HUES6 (cell line): Measurements from ENCODE around the gene KPNA5.

ENCODE experiments used
- H3K27ac ChIP-seq: 2 replicates; pipeline ENCODE4 v1.7.0; 2013; ENCODE audit warnings: low read depth, mild to moderate bottlenecking, low read length, inconsistent platforms
- H3K27me3 ChIP-seq: 2 replicates; pipeline ENCODE4 v1.6.1; 2013; ENCODE audit warnings: low read length; ENCODE audit not compliant: control insufficient read depth, insufficient read depth
- H3K36me3 ChIP-seq: 2 replicates; pipeline ENCODE4 v1.6.1; 2013; ENCODE audit warnings: low read length; ENCODE audit not compliant: control insufficient read depth, insufficient read depth
- H3K4me1 ChIP-seq: 2 replicates; pipeline ENCODE4 v1.6.1; 2013; ENCODE audit warnings: low read length; ENCODE audit not compliant: control insufficient read depth, insufficient read depth
- H3K4me3 ChIP-seq: 2 replicates; pipeline ENCODE4 v1.5.1; 2013; ENCODE audit warnings: low read depth, low read length
- H3K9ac ChIP-seq: one replicate; pipeline ENCODE4 v1.6.1; 2013; ENCODE audit warnings: mild to moderate bottlenecking, low read length
- H3K9me3 ChIP-seq: 2 replicates; pipeline ENCODE4 v1.6.1; 2013; ENCODE audit warnings: low read depth, low read length; ENCODE audit not compliant: control insufficient read depth, insufficient read depth

KPNA5 gene

GRCh38 chr6:116762235-116762634, 81.2 kb downstream of the KPNA5 start:
- H3K4me1 ChIP-seq, result peaks cover 5% of the 10 kb centered on the region; the same call in 1 of the 2 replicates
- no peaks in the 10 kb centered on the region for H3K9me3 ChIP-seq
- H3K4me3 ChIP-seq, result no peak overlapping the region
- peaks cover 36% of the 10 kb centered on the region for H3K27me3 ChIP-seq
- H3K9ac ChIP-seq, result no peak overlapping the region
- no peaks in the 10 kb centered on the region for H3K36me3 ChIP-seq
- H3K27ac ChIP-seq, result no peak overlapping the region

- Histone ChIP-seq H3K27me3 (peaks cover 38% of the 10 kb centered on the region), H3K4me1 (peaks cover 5% of the 10 kb centered on the region; the same call in 1 of the 2 replicates), H3K9me3 (no peaks in the 10 kb centered on the region), H3K4me3 (no peak overlapping the region), H3K36me3 (no peaks in the 10 kb centered on the region), H3K27ac (no peak overlapping the region), H3K9ac (no peak overlapping the region)
These were observed 82.0 kb downstream of the KPNA5 start for GRCh38 chr6:116763048-116763447.

GRCh38 chr6:116763906-116764628, 83.1 kb downstream of the KPNA5 start:
- Histone ChIP-seq H3K27ac (no peak overlapping the region), H3K9me3 (no peaks in the 10 kb centered on the region), H3K9ac (no peak overlapping the region), H3K4me3 (peak overlapping the region; percentile 87), H3K36me3 (no peaks in the 10 kb centered on the region), H3K4me1 (peaks cover 5% of the 10 kb centered on the region; the same call in 1 of the 2 replicates), H3K27me3 (peaks cover 38% of the 10 kb centered on the region)

DNA sequence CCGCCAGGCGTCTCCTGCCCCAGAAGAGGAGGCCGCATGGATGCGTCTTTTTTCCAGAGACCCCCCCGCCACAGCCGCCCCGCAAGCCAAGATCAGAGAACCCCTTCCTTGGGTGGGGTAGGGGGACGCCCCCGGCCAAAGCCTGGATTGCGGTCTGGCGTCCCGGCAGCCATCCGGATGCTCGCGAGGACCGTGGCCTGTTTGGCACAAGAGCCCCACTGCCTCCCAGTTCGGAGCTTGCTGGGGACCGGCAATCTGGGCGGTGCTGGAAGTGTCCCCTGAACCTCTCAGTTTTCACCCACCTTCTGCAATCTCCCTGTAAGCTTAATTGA, 83.6 kb downstream of the KPNA5 start:
- peaks cover 5% of the 10 kb centered on the region; the same call in 1 of the 2 replicates for H3K4me1 ChIP-seq
- peak overlapping the region; percentile 87 for H3K4me3 ChIP-seq
- H3K36me3 ChIP-seq, result no peaks in the 10 kb centered on the region
- peaks cover 38% of the 10 kb centered on the region for H3K27me3 ChIP-seq
- peak overlapping the region; percentile 27 for H3K9ac ChIP-seq
- H3K27ac ChIP-seq, result no peak overlapping the region
- no peaks in the 10 kb centered on the region for H3K9me3 ChIP-seq

DNA sequence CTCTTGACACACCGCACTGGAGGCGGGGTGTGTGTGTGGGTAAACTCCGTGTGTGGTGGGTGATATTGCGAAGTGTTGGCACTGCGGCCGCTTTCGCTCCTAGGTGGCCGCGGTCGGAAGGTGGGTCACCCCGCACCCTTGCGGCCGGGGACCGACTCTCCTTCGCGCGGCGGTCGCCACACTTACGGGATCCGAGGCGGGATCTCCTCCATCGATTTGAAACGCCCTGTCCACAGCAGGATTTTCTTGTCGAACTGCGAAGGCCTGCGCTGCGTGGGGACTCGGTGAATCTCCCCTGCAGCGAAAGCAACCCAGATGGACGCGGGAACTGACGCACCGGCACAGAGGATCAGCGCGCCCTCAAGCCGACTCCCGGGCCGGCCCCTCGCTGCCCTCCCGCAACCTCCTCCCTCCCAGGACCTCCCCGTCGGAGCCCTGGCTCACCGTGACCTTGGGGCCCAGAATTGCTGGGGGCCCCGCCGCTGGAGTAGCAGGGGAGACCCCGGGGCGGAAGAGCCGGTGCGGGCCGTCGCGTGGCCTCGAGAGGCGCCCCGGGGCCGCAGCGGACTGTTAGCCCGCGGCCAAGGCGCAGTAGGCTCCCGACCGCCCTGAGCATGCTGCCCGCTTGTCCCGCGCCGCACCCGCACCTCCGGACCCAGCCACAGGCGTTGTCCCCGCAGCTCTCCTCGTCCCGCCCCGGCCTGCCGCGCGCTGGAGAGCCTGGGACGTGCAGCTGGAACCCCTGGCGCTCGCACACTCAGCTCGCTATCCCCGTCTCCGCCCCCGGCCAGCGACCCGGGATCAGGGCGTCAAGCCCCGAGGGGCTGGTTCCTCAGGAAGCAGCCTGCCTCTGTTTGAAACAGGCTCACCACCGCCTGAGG, 84.2 kb downstream of the KPNA5 start, which contains the start of gene FAM162B:
Gene FAM162B, minus strand, starts transcription at position 759 of the 881 bp plus-strand sequence. Its CDS starts 143 bp downstream, at position 616.
- no peaks in the 10 kb centered on the region for H3K9me3 ChIP-seq
- peak within 1 kb of the TSS; percentile 27 for H3K9ac ChIP-seq
- peak within 1 kb of the TSS; percentile 87 for H3K4me3 ChIP-seq
- H3K36me3 ChIP-seq, result no peaks in the 10 kb centered on the region
- H3K4me1 ChIP-seq, result peaks cover 5% of the 10 kb centered on the region; the same call in 1 of the 2 replicates
- peaks cover 38% of the 10 kb centered on the region for H3K27me3 ChIP-seq
- no peak within 1 kb of the TSS for H3K27ac ChIP-seq

- H3K4me1 ChIP-seq, result peaks cover 5% of the 10 kb centered on the region; the same call in 1 of the 2 replicates
- no peak overlapping the region for H3K9ac ChIP-seq
- H3K9me3 ChIP-seq, result no peaks in the 10 kb centered on the region
- no peaks in the 10 kb centered on the region for H3K36me3 ChIP-seq
- H3K4me3 ChIP-seq, result no peak overlapping the region
- H3K27me3 ChIP-seq, result peaks cover 38% of the 10 kb centered on the region
- H3K27ac ChIP-seq, result no peak overlapping the region
These were observed 85.6 kb downstream of the KPNA5 start for GRCh38 chr6:116766506-116767176.

DNA sequence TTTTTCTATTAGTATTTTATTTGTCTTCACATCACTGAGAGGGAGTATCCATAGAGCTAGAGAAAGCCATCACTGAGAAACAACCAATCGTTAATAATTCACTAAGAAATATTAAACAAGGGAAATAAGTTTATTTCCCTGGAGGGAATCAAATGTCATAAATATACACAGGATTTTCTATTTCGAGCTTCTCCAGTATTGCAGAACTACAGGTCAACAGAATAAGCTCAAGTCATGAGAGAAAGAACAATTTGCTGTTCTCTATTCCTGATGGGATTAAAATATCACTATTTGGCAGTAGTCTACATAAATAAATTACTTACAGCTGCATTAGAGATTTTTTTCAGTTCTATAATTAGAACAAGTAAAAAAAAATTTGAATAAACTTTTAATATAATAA, 86.7 kb downstream of the KPNA5 start:
- Histone ChIP-seq H3K4me1 (no peaks in the 10 kb centered on the region; the same call in 1 of the 2 replicates), H3K9ac (no peak overlapping the region), H3K9me3 (no peaks in the 10 kb centered on the region)

GRCh38 chr6:116772450-116772849, 91.4 kb downstream of the KPNA5 start:
- no peak overlapping the region for H3K27ac ChIP-seq
- no peaks in the 10 kb centered on the region for H3K9me3 ChIP-seq
- H3K4me1 ChIP-seq, result no peaks in the 10 kb centered on the region; the same call in 1 of the 2 replicates
- no peaks in the 10 kb centered on the region for H3K36me3 ChIP-seq
- no peak overlapping the region for H3K9ac ChIP-seq
- H3K27me3 ChIP-seq, result peaks cover under 1% of the 10 kb centered on the region; the same call in 1 of the 2 replicates
- no peak overlapping the region for H3K4me3 ChIP-seq

More for the DNA sequence above, 86.7 kb downstream of the KPNA5 start:
- peaks cover 38% of the 10 kb centered on the region for H3K27me3 ChIP-seq
- no peak overlapping the region for H3K27ac ChIP-seq
- H3K36me3 ChIP-seq, result no peaks in the 10 kb centered on the region
- H3K4me3 ChIP-seq, result no peak overlapping the region

- H3K9ac ChIP-seq, result no peak overlapping the region
- H3K27me3 ChIP-seq, result no peaks in the 10 kb centered on the region
- no peaks in the 10 kb centered on the region for H3K9me3 ChIP-seq
- H3K4me1 ChIP-seq, result no peaks in the 10 kb centered on the region
- H3K4me3 ChIP-seq, result no peak overlapping the region
- no peaks in the 10 kb centered on the region for H3K36me3 ChIP-seq
- H3K27ac ChIP-seq, result no peak overlapping the region
These were observed 92.9 kb downstream of the KPNA5 start for GRCh38 chr6:116773886-116774285.

- Histone ChIP-seq H3K27me3 (no peaks in the 10 kb centered on the region), H3K9ac (no peak overlapping the region), H3K4me1 (no peaks in the 10 kb centered on the region), H3K9me3 (no peaks in the 10 kb centered on the region), H3K27ac (no peak overlapping the region), H3K4me3 (no peak overlapping the region), H3K36me3 (no peaks in the 10 kb centered on the region)
These were observed 98.7 kb downstream of the KPNA5 start for GRCh38 chr6:116779573-116780164.
